Measurements from ENCODE around the gene CPN2.
A peak's percentile ranks its signal among the peaks of the same experiment; 100 is the strongest.

CPN2 gene

GRCh38 chr3:194333981-194334320, 17.2 kb downstream of the CPN2 start:
- no peak overlapping the region for H3K27ac ChIP-seq
- no peak overlapping the region for H3K4me2 ChIP-seq (ENCODE audit: low read length)
- H3K27me3 ChIP-seq (ENCODE audit: control insufficient read depth, insufficient read depth, low read length), result no peaks in the 10 kb centered on the region
- H3K4me1 ChIP-seq, result peaks cover 7% of the 10 kb centered on the region
- H3K36me3 ChIP-seq (ENCODE audit: control insufficient read depth, insufficient read depth, low read length), result no peaks in the 10 kb centered on the region
- peak overlapping the region; percentile 64 for H2AFZ ChIP-seq
- H3K9ac ChIP-seq, result no peak overlapping the region
- no peak for TF ChIP-seq CTCF (IDR thresholded peaks at IDR 0.05)
- H3K4me3 ChIP-seq (ENCODE audit: low read depth, low read length), result no peak overlapping the region
- H3K79me2 ChIP-seq, result no peaks in the 10 kb centered on the region
- no peaks in the 10 kb centered on the region for H3K9me3 ChIP-seq (ENCODE audit: control insufficient read depth, low read length)

- Histone ChIP-seq H3K9me3 (ENCODE audit: control insufficient read depth, low read length) (no peaks in the 10 kb centered on the region), H3K4me3 (ENCODE audit: low read depth, low read length) (peak overlapping the region; percentile 39), H3K9ac (no peak overlapping the region), H3K79me2 (no peaks in the 10 kb centered on the region), H2AFZ (peak overlapping the region; percentile 64), H3K36me3 (ENCODE audit: control insufficient read depth, insufficient read depth, low read length) (no peaks in the 10 kb centered on the region), H3K4me2 (ENCODE audit: low read length) (peak overlapping the region; percentile 70), H3K27me3 (ENCODE audit: control insufficient read depth, insufficient read depth, low read length) (no peaks in the 10 kb centered on the region), H3K27ac (no peak overlapping the region), H3K4me1 (peaks cover 7% of the 10 kb centered on the region)
- peak; percentile 99 for TF ChIP-seq CTCF (IDR thresholded peaks at IDR 0.05)
Observed at GRCh38 chr3:194333212-194333980, 17.7 kb downstream of the CPN2 start.

GRCh38 chr3:194332858-194333211, 18.3 kb downstream of the CPN2 start:
- peaks cover 7% of the 10 kb centered on the region for H3K4me1 ChIP-seq
- no peaks in the 10 kb centered on the region for H3K36me3 ChIP-seq (ENCODE audit: control insufficient read depth, insufficient read depth, low read length)
- no peak overlapping the region for H3K9ac ChIP-seq
- no peaks in the 10 kb centered on the region for H3K27me3 ChIP-seq (ENCODE audit: control insufficient read depth, insufficient read depth, low read length)
- no peak overlapping the region for H3K4me3 ChIP-seq (ENCODE audit: low read depth, low read length)
- no peak overlapping the region for H2AFZ ChIP-seq
- H3K27ac ChIP-seq, result no peak overlapping the region
- no peak overlapping the region for H3K4me2 ChIP-seq (ENCODE audit: low read length)
- no peak for TF ChIP-seq CTCF (IDR thresholded peaks at IDR 0.05)
- no peaks in the 10 kb centered on the region for H3K9me3 ChIP-seq (ENCODE audit: control insufficient read depth, low read length)
- H3K79me2 ChIP-seq, result no peaks in the 10 kb centered on the region

GRCh38 chr3:194330579-194330978, 20.5 kb downstream of the CPN2 start:
- Histone ChIP-seq H3K79me2 (no peaks in the 10 kb centered on the region), H3K36me3 (ENCODE audit: control insufficient read depth, insufficient read depth, low read length) (no peaks in the 10 kb centered on the region), H3K4me1 (peaks cover 7% of the 10 kb centered on the region), H3K9ac (no peak overlapping the region), H2AFZ (no peak overlapping the region), H3K27ac (peak overlapping the region; percentile 24), H3K27me3 (ENCODE audit: control insufficient read depth, insufficient read depth, low read length) (no peaks in the 10 kb centered on the region), H3K4me3 (ENCODE audit: low read depth, low read length) (no peak overlapping the region), H3K4me2 (ENCODE audit: low read length) (no peak overlapping the region), H3K9me3 (ENCODE audit: control insufficient read depth, low read length) (no peaks in the 10 kb centered on the region)
- TF ChIP-seq CTCF (IDR thresholded peaks at IDR 0.05), result no peak

GRCh38 chr3:194330160-194330559, 21.0 kb downstream of the CPN2 start:
- no peak overlapping the region for H3K4me2 ChIP-seq (ENCODE audit: low read length)
- H3K79me2 ChIP-seq, result no peaks in the 10 kb centered on the region
- TF ChIP-seq CTCF (IDR thresholded peaks at IDR 0.05), result no peak
- no peak overlapping the region for H3K27ac ChIP-seq
- no peaks in the 10 kb centered on the region for H3K27me3 ChIP-seq (ENCODE audit: control insufficient read depth, insufficient read depth, low read length)
- H3K4me1 ChIP-seq, result peaks cover 7% of the 10 kb centered on the region
- no peak overlapping the region for H3K4me3 ChIP-seq (ENCODE audit: low read depth, low read length)
- H3K9me3 ChIP-seq (ENCODE audit: control insufficient read depth, low read length), result no peaks in the 10 kb centered on the region
- no peak overlapping the region for H3K9ac ChIP-seq
- no peaks in the 10 kb centered on the region for H3K36me3 ChIP-seq (ENCODE audit: control insufficient read depth, insufficient read depth, low read length)
- H2AFZ ChIP-seq, result no peak overlapping the region

Measured in parathyroid adenoma (tissue), 2 donors.